ENCODE results near the gene RASGEF1B.

GRCh38 chr4:81502564-81502963 lies 30.9 kb upstream of the RASGEF1B start:
- TF ChIP-seq CTCF (IDR thresholded peaks at IDR 0.05), result no peak
- no peak for TF ChIP-seq POLR2A (IDR thresholded peaks at IDR 0.05)
- no peak for TF ChIP-seq POLR2AphosphoS5 (IDR thresholded peaks at IDR 0.05)
- TF ChIP-seq EP300 (IDR thresholded peaks at IDR 0.05), result no peak

Data from gastroesophageal sphincter (tissue), 3 donors.